Cardiac muscle cell (in vitro differentiated cells and primary cell): ENCODE data around the gene GNRHR. TPM values are rescaled to one million over a fixed set of nuclear protein-coding genes. Genes with fewer than 3 reads are reported as not detected.
A peak's percentile ranks its signal among the peaks of the same experiment; 100 is the strongest.

ENCODE experiments used
- DNase-seq, 2 donors: peaks; one replicate each; pipeline versions ENCODE4 v3.0.0 to v3.0.0-alpha.2; 2010 to 2017; ENCODE audit warnings: low read depth in 1 of 2, low spot score in 1 of 2
- H3K27ac ChIP-seq: fragments of 200-600 bp; sonication (generic); 2 replicates; pipeline ENCODE4 v1.5.1; 2016
- H3K27me3 ChIP-seq: fragments of 200-600 bp; sonication (generic); 2 replicates; pipeline ENCODE4 v1.6.0; 2016; ENCODE audit warnings: control low read depth
- H3K36me3 ChIP-seq: fragments of 200-600 bp; sonication (generic); 2 replicates; pipeline ENCODE4 v1.5.1; 2016; ENCODE audit warnings: control low read depth
- H3K4me1 ChIP-seq: fragments of 200-600 bp; sonication (generic); 2 replicates; pipeline ENCODE4 v1.8.1; 2017; ENCODE audit warnings: low read depth, mild to moderate bottlenecking, mixed run types
- H3K4me3 ChIP-seq: fragments of 200-600 bp; sonication (generic); 2 replicates; pipeline ENCODE4 v1.5.1; 2016; ENCODE audit warnings: mild to moderate bottlenecking
- H3K9me3 ChIP-seq: fragments of 200-600 bp; sonication (generic); 2 replicates; pipeline ENCODE4 v1.5.1; 2017; ENCODE audit warnings: low read depth, mild to moderate bottlenecking, control low read depth
- CTCF ChIP-seq: IDR thresholded peaks from 2 replicates; pipeline ENCODE4 v1.5.1; 2012; ENCODE audit warnings: low read depth, mild to moderate bottlenecking, low read length
- polyA plus RNA-seq: library from polyadenylated mRNA; unstranded; fragments of >200 nt; fragmentation: Nextera tagmentation; extraction: Ambion mirVana; gene quantifications from 2 replicates; pipeline ENCODE4 v1.2.1, GENCODE V29; 2016
- total RNA-seq: library from RNA; depleted of rRNA; stranded (reverse); fragments of >200 nt; gene quantifications from 2 replicates; pipeline ENCODE4 v1.2.3, GENCODE V29; 2016

The GNRHR gene
- total and polyA plus RNA-seq, 2 experiments from 2014 or later = 0.22 TPM; not detected in 1

DNA sequence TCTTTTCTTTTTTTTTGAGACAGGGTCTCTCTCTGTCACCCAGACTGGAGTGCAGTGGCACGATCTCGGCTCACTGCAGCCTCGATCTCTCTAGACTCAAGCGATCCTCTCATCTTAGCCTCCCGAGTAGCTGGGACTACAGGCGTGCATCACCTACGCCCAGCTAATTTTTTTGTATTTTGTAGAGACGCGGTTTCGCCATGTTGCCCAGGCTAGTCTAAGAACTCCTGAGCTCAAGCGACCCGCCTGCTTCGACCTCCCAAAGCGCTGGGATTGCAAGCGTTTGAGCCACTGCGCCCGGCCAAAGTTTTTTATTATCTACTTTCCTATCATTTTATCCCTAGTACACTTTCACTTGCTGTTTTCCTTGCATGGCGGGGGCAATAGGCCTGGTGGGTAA is 54.6 kb downstream of the GNRHR start:
- Histone ChIP-seq H3K36me3 (no peaks in the 10 kb centered on the region), H3K9me3 (no peaks in the 10 kb centered on the region), H3K27me3 (no peaks in the 10 kb centered on the region), H3K4me1 (peaks cover 4% of the 10 kb centered on the region), H3K4me3 (peak overlapping the region; percentile 68), H3K27ac (no peak overlapping the region)
- no peak for DNase-seq
- TF ChIP-seq CTCF = no peak

DNA sequence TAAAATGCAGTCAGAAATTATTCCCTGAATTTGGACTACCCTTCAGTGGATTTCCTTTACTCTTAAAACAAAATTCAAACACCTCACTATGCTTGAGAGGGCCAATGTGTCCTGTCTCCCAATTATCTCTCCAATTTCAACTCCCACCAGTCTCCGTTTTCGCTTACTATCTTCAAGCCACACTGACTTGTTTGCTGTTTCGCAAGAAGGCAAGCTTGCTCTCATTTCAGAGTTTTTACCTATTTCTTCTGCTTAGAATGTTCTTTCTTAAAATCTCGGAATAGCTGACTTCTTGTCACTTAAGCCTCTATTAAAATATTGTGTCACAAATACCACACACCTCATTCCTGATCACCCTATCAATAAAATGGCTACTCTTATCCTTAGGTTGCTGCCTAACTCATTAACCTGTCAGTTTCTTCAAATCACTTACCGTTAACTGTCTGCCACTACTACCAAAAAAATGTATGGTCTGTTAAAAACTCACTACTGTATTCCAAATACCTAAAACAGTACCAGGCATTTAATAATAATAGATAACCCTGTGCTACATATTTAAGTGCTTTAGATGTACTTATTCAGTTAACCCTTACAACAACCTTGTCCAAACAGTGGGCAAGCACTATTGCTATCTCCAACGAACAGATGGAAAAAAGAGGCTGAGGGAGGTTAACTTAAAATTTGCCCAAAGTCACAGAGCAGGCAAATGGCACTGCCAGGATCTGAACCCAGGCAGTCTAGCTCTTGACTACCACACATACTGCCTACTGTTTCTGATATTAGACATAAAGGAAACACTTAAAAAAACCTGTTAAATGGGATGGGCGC is 56.1 kb downstream of the GNRHR start:
- no peak overlapping the region for H3K27ac ChIP-seq
- peaks cover 4% of the 10 kb centered on the region for H3K4me1 ChIP-seq
- no peak overlapping the region for H3K4me3 ChIP-seq
- DNase-seq = peak in 1 of 2 donors; percentile 46
- no peaks in the 10 kb centered on the region for H3K27me3 ChIP-seq
- no peak for TF ChIP-seq CTCF
- H3K36me3 ChIP-seq = no peaks in the 10 kb centered on the region
- no peaks in the 10 kb centered on the region for H3K9me3 ChIP-seq

- no peak for TF ChIP-seq CTCF
- Histone ChIP-seq H3K27me3 (no peaks in the 10 kb centered on the region), H3K4me1 (no peaks in the 10 kb centered on the region), H3K4me3 (no peak overlapping the region), H3K36me3 (no peaks in the 10 kb centered on the region), H3K27ac (no peak overlapping the region), H3K9me3 (no peaks in the 10 kb centered on the region)
- DNase-seq = no peak
Observed at GRCh38 chr4:67696061-67696460, 58.1 kb downstream of the GNRHR start.

DNA sequence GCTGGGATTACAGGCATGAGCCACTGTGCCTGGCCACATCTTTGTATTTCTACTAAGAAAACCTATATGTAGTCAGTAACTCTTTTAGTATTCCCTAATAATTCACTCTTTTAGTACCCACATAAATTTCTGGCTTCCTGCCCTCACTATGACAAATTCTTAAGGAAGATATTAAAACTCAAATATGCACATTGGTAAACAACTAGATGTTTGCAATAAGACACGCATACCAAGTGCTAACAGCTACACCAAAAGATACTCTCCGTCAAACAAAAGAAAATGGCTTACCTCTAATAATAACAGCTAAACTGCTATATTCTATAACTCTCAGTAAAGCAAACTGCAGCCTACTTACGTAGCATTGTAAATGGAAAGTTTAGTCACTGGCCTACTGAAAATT is 59.5 kb downstream of the GNRHR start:
- no peaks in the 10 kb centered on the region for H3K9me3 ChIP-seq
- no peak overlapping the region for H3K27ac ChIP-seq
- H3K4me3 ChIP-seq = no peak overlapping the region
- no peak for DNase-seq
- H3K4me1 ChIP-seq = no peaks in the 10 kb centered on the region
- no peak for TF ChIP-seq CTCF
- H3K27me3 ChIP-seq = no peaks in the 10 kb centered on the region
- H3K36me3 ChIP-seq = peaks cover 5% of the 10 kb centered on the region

DNA sequence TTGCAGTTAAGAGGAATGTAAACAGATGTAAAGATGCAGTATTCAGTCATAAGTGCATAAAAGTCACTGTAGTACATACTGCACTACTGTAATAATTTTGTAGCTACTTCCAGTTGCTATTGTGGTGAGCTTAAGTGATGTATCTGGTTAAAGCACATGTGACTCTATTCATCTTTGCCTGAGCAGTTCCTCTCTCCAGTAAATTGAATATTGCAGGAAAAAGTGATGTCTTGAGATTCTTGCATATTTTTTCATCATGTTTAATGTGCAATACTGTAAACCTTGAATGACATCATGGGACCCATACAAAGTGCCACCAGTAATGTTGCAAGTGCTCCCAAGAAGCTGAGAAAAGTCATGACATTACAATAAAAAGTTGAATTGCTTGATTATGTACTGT is 62.9 kb downstream of the GNRHR start:
- Histone ChIP-seq H3K4me3 (no peak overlapping the region), H3K9me3 (no peaks in the 10 kb centered on the region), H3K36me3 (peaks cover 5% of the 10 kb centered on the region), H3K4me1 (no peaks in the 10 kb centered on the region), H3K27ac (no peak overlapping the region), H3K27me3 (no peaks in the 10 kb centered on the region)
- DNase-seq = no peak
- TF ChIP-seq CTCF = no peak

Other genes with a start within 250 kb of the GNRHR start
- 7.2 and 21.3 TPM in 2 replicates for gene CENPC, start 208.9 kb downstream of the GNRHR start, total RNA-seq
- gene CENPC, start 208.9 kb downstream of the GNRHR start, polyA plus RNA-seq = 9.1 and 19.2 TPM in 2 replicates
- not detected in 2 replicates for gene STAP1, start 195.7 kb downstream of the GNRHR start, total RNA-seq
- 0.10 TPM in 1 of 2 replicates, not detected in the other for gene STAP1, start 195.7 kb downstream of the GNRHR start, polyA plus RNA-seq
- 40.6 and 75.2 TPM in 2 replicates for gene UBA6, start 53.2 kb downstream of the GNRHR start, total RNA-seq
- 17.9 and 19.8 TPM in 2 replicates for gene UBA6, start 53.2 kb downstream of the GNRHR start, polyA plus RNA-seq
- gene TMPRSS11D, start 129.6 kb upstream of the GNRHR start, total RNA-seq = not detected in 2 replicates
- gene TMPRSS11D, start 129.6 kb upstream of the GNRHR start, polyA plus RNA-seq = 0.27 TPM in 1 of 2 replicates, not detected in the other
- not detected in 2 replicates for gene TMPRSS11A, start 209.1 kb upstream of the GNRHR start, total RNA-seq
- 0.15 TPM in 1 of 2 replicates, not detected in the other for gene TMPRSS11A, start 209.1 kb upstream of the GNRHR start, polyA plus RNA-seq